AG09309 (cell line): Measurements from ENCODE around the gene CMBL.

Source experiments
- DNase-seq: peaks from one replicate; pipeline ENCODE4 v3.0.0-alpha.2; 2010; ENCODE audit warnings: low read depth
- H3K4me3 ChIP-seq: 2 replicates; pipeline ENCODE4 v1.5.1; 2011; ENCODE audit warnings: mild to moderate bottlenecking, low read depth, low read length, moderate library complexity; ENCODE audit not compliant: control insufficient read depth
- CTCF ChIP-seq: IDR thresholded peaks from 2 replicates; pipeline ENCODE4 v1.5.1; 2011; ENCODE audit warnings: mild to moderate bottlenecking, low read depth, low read length, inconsistent platforms; ENCODE audit not compliant: insufficient read depth, control insufficient read depth; ENCODE audit errors: missing control alignments

The CMBL gene

GRCh38 chr5:10308844-10309243 lies 1.1 kb upstream of the CMBL start:
- DNase-seq, result no peak
- no peak for TF ChIP-seq CTCF
- no peak overlapping the region for H3K4me3 ChIP-seq

- TF ChIP-seq CTCF, result no peak
- DNase-seq, result no peak
- peak overlapping the region; percentile 46 for H3K4me3 ChIP-seq
Measured at GRCh38 chr5:10306806-10307205, 896 bp downstream of the CMBL start.

GRCh38 chr5:10306114-10306513 lies 1.6 kb downstream of the CMBL start:
- no peak for TF ChIP-seq CTCF
- DNase-seq, result no peak
- H3K4me3 ChIP-seq, result peak overlapping the region; percentile 46

GRCh38 chr5:10304932-10305331 lies 2.8 kb downstream of the CMBL start:
- no peak for DNase-seq
- TF ChIP-seq CTCF, result no peak
- H3K4me3 ChIP-seq, result no peak overlapping the region

GRCh38 chr5:10303699-10304170 lies 4.0 kb downstream of the CMBL start:
- DNase-seq, result no peak
- TF ChIP-seq CTCF, result no peak
- H3K4me3 ChIP-seq, result no peak overlapping the region

- no peak overlapping the region for H3K4me3 ChIP-seq
- no peak for DNase-seq
- TF ChIP-seq CTCF, result no peak
Measured at GRCh38 chr5:10303201-10303600, 4.5 kb downstream of the CMBL start.

GRCh38 chr5:10301842-10302610 lies 5.7 kb downstream of the CMBL start:
- H3K4me3 ChIP-seq, result no peak overlapping the region
- no peak for TF ChIP-seq CTCF
- no peak for DNase-seq
